Upper lobe of right lung (tissue), 1 donor: Measurements from ENCODE around the gene IL1RAP. TPM values are rescaled to one million over a fixed set of nuclear protein-coding genes. Genes with fewer than 3 reads are reported as not detected.
A peak's percentile ranks its signal among the peaks of the same experiment; 100 is the strongest.

Experiments
- ATAC-seq: fragments of 200-7000 bp; cut with Tn5 transposase; one replicate; pipeline ENCODE4 v1.9.1; 2020; ENCODE audit warnings: mild to moderate bottlenecking, moderate library complexity
- DNase-seq: peaks from one replicate; pipeline ENCODE4 v3.0.0-alpha.2; 2020
- H3K27ac ChIP-seq: fragments of 200-600 bp; one replicate; pipeline ENCODE4 v1.8.0; 2022
- H3K27me3 ChIP-seq: fragments of 200-600 bp; one replicate; pipeline ENCODE4 v1.8.0; 2022; ENCODE audit warnings: mild to moderate bottlenecking
- H3K36me3 ChIP-seq: fragments of 200-600 bp; one replicate; pipeline ENCODE4 v1.8.0; 2022
- H3K4me1 ChIP-seq: fragments of 200-600 bp; one replicate; pipeline ENCODE4 v1.8.0; 2022
- H3K4me3 ChIP-seq: fragments of 200-600 bp; one replicate; pipeline ENCODE4 v1.8.0; 2022; ENCODE audit warnings: mild to moderate bottlenecking
- H3K9me3 ChIP-seq: fragments of 200-600 bp; one replicate; pipeline ENCODE4 v1.8.0; 2022
- CTCF ChIP-seq: fragments of 200-600 bp; IDR thresholded peaks from one replicate; pipeline ENCODE4 v1.8.0; 2022; ENCODE audit warnings: antibody characterized with exemption
- intact Hi-C: fragments of 100-400 bp; cut with DNase I; formaldehyde crosslinking; loops from one replicate; pipeline ENCODE4 v1.11.0; 2022
- total RNA-seq: library from RNA; stranded (reverse); fragmentation: NEBNext Ultra II Directional; extraction: Animal tissue kit (Norgen Biotek cat#: 25700); gene quantifications from one replicate; pipeline ENCODE4 v1.2.1, GENCODE V29; 2021
- donor health status: DM: no; HTN: yes; CAD: no; lungs with severe emphysema.

Gene IL1RAP
- total RNA-seq, 1 donor from 2014 or later, result 34.6 TPM

- no peaks in the 10 kb centered on the region for H3K36me3 ChIP-seq
- ATAC-seq (peak; percentile 60), DNase-seq (no peak)
- intact Hi-C loops, result no loop called here
- H3K27ac ChIP-seq, result no peak overlapping the region
- no peaks in the 10 kb centered on the region for H3K9me3 ChIP-seq
- no peaks in the 10 kb centered on the region for H3K27me3 ChIP-seq
- H3K4me3 ChIP-seq, result no peak overlapping the region
- TF ChIP-seq CTCF, result no peak
- peaks cover 11% of the 10 kb centered on the region for H3K4me1 ChIP-seq
Observed at GRCh38 chr3:190597291-190597690, 83.4 kb downstream of the IL1RAP start.

GRCh38 chr3:190601622-190602021 lies 87.7 kb downstream of the IL1RAP start:
- intact Hi-C loops, result no loop called here
- H3K4me1 ChIP-seq, result peaks cover 3% of the 10 kb centered on the region
- H3K4me3 ChIP-seq, result no peak overlapping the region
- H3K36me3 ChIP-seq, result peaks cover 11% of the 10 kb centered on the region
- no peak for TF ChIP-seq CTCF
- no peak overlapping the region for H3K27ac ChIP-seq
- no peaks in the 10 kb centered on the region for H3K9me3 ChIP-seq
- H3K27me3 ChIP-seq, result no peaks in the 10 kb centered on the region
- no peak for ATAC-seq
- no peak for DNase-seq

DNA sequence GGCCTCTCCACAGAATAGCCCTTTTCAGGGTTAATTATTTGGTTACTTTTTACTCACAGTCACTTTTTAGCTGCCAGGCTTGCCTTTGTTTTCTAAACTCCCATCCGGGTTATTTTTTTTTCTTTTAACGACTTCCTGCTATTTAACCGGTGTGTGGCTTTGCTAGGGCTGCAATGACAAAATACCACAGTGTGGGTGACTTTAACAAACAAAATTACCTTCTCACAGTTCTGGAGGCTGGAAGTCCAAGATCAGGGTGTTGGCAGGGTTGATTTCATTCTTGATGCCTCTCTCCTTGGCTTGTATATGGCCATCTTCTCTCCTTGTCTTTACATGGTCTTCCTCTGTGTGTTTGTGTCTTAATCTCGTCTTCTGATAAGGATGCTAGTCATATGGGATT lies 91.5 kb downstream of the IL1RAP start:
- no peak overlapping the region for H3K4me3 ChIP-seq
- H3K27me3 ChIP-seq, result no peaks in the 10 kb centered on the region
- H3K27ac ChIP-seq, result no peak overlapping the region
- DNase-seq (no peak), ATAC-seq (no peak)
- intact Hi-C loops, result no loop called here
- peaks cover 11% of the 10 kb centered on the region for H3K36me3 ChIP-seq
- H3K4me1 ChIP-seq, result no peaks in the 10 kb centered on the region
- TF ChIP-seq CTCF, result no peak
- H3K9me3 ChIP-seq, result no peaks in the 10 kb centered on the region

DNA sequence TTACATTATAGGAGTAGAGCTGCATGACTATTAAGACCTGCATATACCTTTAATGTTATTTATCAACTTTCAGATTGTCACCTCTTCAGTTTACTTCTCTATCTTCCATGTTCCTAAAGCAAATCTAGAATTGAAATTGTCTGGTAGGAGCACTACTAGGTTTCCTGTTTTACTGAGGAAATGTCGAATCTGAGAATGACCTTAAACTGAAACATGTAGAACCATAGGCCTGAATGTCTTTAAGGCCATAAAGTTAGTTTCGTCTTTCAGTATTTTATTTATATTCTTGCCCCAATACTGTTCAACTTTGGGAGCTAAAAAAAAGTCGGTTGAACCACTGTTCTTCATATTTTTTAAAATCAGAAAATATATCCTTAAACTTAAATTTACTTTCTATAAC lies 92.7 kb downstream of the IL1RAP start:
- H3K27ac ChIP-seq, result no peak overlapping the region
- intact Hi-C loops, result no loop called here

GRCh38 chr3:190607021-190607420 lies 93.1 kb downstream of the IL1RAP start:
- H3K36me3 ChIP-seq, result peaks cover 11% of the 10 kb centered on the region
- no peaks in the 10 kb centered on the region for H3K9me3 ChIP-seq
- DNase-seq (no peak), ATAC-seq (no peak)
- H3K4me1 ChIP-seq, result no peaks in the 10 kb centered on the region
- no peak overlapping the region for H3K27ac ChIP-seq
- H3K4me3 ChIP-seq, result no peak overlapping the region
- intact Hi-C loops, result no loop called here
- H3K27me3 ChIP-seq, result no peaks in the 10 kb centered on the region
- TF ChIP-seq CTCF, result no peak

More for the DNA sequence above, 92.7 kb downstream of the IL1RAP start:
- ATAC-seq, result no peak
- no peaks in the 10 kb centered on the region for H3K27me3 ChIP-seq
- peaks cover 11% of the 10 kb centered on the region for H3K36me3 ChIP-seq
- DNase-seq, result no peak
- no peaks in the 10 kb centered on the region for H3K9me3 ChIP-seq
- no peak for TF ChIP-seq CTCF
- no peak overlapping the region for H3K4me3 ChIP-seq
- no peaks in the 10 kb centered on the region for H3K4me1 ChIP-seq
